Prostate gland (tissue), 2 donors: ENCODE results near the gene LYPD6.

Experiments used
- CTCF ChIP-seq, 4 experiments: fragments of 200-600 bp in 2 of 4; fragments of 450-650 bp in 2 of 4; sonication (generic) in 2 of 4; IDR thresholded peaks; 1 replicate in 3 of 4; 2 replicates in 1 of 4; pipeline ENCODE4 v1.5.1; 2016 to 2019; ENCODE audit warnings: antibody characterized with exemption in 4 of 4, mild to moderate bottlenecking in 2 of 4, moderate library complexity in 2 of 4
- POLR2AphosphoS5 ChIP-seq: sonication (generic); formaldehyde crosslinking; IDR thresholded peaks from one replicate; pipeline ENCODE4 v1.6.1; 2017; ENCODE audit warnings: antibody characterized with exemption

- TF ChIP-seq CTCF (IDR thresholded peaks at IDR 0.05) (no peak), POLR2AphosphoS5 (no peak)
Observed at GRCh38 chr2:149423630-149424029, 93.2 kb downstream of the LYPD6 start.
